Measurements from ENCODE around the gene TPCN2.

DNA sequence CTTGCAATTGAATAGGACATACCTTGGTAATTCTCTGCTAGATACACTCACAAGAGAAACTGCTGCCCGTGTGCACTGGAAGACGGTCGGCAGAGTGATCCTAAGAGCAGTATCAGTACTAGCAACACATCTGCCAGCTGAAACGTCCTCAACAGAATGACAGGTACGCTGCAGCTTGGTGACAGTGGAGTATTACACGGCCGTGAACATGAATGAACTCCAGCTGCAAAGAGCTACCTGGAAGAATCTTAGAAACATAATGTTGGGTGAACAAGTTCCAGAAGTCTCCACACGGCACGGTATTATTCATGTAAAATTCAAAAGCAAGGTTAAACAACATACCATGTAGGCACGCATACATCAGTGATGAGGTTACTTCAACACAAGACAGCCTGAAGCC is 44.4 kb downstream of the TPCN2 start:
- TF ChIP-seq, protein P1, sequence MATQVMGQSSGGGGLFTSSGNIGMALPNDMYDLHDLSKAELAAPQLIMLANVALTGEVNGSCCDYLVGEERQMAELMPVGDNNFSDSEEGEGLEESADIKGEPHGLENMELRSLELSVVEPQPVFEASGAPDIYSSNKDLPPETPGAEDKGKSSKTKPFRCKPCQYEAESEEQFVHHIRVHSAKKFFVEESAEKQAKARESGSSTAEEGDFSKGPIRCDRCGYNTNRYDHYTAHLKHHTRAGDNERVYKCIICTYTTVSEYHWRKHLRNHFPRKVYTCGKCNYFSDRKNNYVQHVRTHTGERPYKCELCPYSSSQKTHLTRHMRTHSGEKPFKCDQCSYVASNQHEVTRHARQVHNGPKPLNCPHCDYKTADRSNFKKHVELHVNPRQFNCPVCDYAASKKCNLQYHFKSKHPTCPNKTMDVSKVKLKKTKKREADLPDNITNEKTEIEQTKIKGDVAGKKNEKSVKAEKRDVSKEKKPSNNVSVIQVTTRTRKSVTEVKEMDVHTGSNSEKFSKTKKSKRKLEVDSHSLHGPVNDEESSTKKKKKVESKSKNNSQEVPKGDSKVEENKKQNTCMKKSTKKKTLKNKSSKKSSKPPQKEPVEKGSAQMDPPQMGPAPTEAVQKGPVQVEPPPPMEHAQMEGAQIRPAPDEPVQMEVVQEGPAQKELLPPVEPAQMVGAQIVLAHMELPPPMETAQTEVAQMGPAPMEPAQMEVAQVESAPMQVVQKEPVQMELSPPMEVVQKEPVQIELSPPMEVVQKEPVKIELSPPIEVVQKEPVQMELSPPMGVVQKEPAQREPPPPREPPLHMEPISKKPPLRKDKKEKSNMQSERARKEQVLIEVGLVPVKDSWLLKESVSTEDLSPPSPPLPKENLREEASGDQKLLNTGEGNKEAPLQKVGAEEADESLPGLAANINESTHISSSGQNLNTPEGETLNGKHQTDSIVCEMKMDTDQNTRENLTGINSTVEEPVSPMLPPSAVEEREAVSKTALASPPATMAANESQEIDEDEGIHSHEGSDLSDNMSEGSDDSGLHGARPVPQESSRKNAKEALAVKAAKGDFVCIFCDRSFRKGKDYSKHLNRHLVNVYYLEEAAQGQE (IDR thresholded peaks at IDR 0.05) = no peak
- TF ChIP-seq TAF1 (conservative IDR thresholded peaks at IDR 0.05) (no peak), GABPA (IDR thresholded peaks at IDR 0.05 in 1 of 2, conservative IDR thresholded peaks at IDR 0.05 in 1 of 2) (no peak)
- TF ChIP-seq, protein P2, sequence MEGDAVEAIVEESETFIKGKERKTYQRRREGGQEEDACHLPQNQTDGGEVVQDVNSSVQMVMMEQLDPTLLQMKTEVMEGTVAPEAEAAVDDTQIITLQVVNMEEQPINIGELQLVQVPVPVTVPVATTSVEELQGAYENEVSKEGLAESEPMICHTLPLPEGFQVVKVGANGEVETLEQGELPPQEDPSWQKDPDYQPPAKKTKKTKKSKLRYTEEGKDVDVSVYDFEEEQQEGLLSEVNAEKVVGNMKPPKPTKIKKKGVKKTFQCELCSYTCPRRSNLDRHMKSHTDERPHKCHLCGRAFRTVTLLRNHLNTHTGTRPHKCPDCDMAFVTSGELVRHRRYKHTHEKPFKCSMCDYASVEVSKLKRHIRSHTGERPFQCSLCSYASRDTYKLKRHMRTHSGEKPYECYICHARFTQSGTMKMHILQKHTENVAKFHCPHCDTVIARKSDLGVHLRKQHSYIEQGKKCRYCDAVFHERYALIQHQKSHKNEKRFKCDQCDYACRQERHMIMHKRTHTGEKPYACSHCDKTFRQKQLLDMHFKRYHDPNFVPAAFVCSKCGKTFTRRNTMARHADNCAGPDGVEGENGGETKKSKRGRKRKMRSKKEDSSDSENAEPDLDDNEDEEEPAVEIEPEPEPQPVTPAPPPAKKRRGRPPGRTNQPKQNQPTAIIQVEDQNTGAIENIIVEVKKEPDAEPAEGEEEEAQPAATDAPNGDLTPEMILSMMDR (IDR thresholded peaks at IDR 0.05; ENCODE audit: low read depth, low read length, missing input control) = no peak
- TF ChIP-seq, protein P3, sequence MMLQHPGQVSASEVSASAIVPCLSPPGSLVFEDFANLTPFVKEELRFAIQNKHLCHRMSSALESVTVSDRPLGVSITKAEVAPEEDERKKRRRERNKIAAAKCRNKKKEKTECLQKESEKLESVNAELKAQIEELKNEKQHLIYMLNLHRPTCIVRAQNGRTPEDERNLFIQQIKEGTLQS (IDR thresholded peaks at IDR 0.05) = no peak
- TF ChIP-seq, protein P4, sequence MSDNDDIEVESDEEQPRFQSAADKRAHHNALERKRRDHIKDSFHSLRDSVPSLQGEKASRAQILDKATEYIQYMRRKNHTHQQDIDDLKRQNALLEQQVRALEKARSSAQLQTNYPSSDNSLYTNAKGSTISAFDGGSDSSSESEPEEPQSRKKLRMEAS (IDR thresholded peaks at IDR 0.05) = no peak
